Body of pancreas (tissue), 4 donors: ENCODE results near the gene SRD5A1.

ENCODE experiments used
- CTCF ChIP-seq, 7 experiments: fragments of 450-650 bp in 4 of 7; fragments of 200-600 bp in 3 of 7; sonication (generic) in 3 of 7; IDR thresholded peaks; one replicate each; pipeline ENCODE4 v1.5.1; 2016 to 2019; ENCODE audit warnings: antibody characterized with exemption in 7 of 7
- POLR2A ChIP-seq, 3 donors: fragments of 450-650 bp; IDR thresholded peaks; one replicate each; pipeline ENCODE4 v1.6.1; 2016; ENCODE audit warnings: antibody characterized with exemption in 3 of 3, mild to moderate bottlenecking in 2 of 3

GRCh38 chr5:6708814-6709213 lies 75.6 kb downstream of the SRD5A1 start:
- TF ChIP-seq CTCF (IDR thresholded peaks at IDR 0.05) (no peak), POLR2A (IDR thresholded peaks at IDR 0.05) (no peak)
